ENCODE measurements around the gene SLBP.

Gene SLBP

GRCh38 chr4:1644891-1645657 is 67.0 kb downstream of the SLBP start:
- DNase-seq = no peak

GRCh38 chr4:1643971-1644735 is 68.0 kb downstream of the SLBP start:
- DNase-seq = no peak
